NCI-H1694 (cell line): Measurements from ENCODE around the gene SP140.
"Not testable (repeated sequence)": the region's sequence is repeated elsewhere in the genome, so short reads cannot be mapped to it uniquely, and the experiment has no call there.

ENCODE experiments used
- DNase-seq: peaks from one replicate; lab custom pipeline; 2025; lab: John Stamatoyannopoulos, UW

Gene SP140

DNA sequence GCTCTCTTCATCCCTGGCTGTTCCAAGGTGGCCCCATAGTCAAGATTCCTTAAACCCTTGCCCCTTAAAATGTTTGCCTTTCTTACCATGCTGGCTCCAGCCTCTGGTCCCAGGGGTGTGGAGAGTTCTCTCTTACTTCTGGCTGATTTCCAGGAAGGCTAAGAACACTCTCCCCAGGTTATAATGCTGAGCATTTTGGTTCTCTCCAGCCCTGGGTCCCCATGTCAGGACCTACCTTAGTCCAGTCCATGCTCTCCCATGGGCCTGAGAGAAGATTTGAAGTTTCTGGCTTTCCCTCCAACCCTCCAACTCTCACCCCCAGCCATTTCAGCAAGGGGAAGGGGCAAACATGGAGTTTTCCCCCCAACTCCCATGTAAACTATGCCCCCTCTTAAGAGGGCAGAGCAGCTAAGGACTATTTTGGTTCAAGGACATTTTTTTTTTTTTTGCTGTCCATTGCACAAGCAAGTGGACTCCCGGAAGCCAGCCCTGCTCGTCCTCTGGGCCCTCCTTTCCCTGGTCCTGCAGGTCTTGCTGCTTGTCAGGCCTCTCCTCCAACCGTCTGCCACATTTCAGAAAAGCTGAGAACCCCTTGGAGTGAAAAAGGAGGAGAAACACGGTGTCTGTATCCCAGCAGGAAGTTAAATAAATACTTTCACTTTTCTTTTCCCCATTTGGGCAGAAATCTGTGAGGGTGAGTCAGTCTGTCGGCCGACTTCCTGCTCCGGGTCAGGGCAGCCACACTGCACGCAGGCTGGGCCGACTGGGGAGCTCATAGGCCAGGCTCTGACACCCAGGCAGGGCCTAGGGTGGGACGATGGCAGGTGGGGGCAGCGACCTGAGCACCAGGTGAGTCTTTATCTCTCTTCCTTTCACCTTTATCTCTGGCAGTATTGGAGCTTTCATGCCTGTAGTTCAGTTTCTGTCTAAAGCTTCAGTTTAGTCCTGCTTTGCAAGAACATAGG is 101.2 kb downstream of the SP140 start, which contains the start of gene SP140L:
Gene SP140L, plus strand, starts transcription at position 741 of the 965 bp plus-strand sequence. Its CDS starts 77 bp downstream, at position 818.
- DNase-seq: no peak

DNA sequence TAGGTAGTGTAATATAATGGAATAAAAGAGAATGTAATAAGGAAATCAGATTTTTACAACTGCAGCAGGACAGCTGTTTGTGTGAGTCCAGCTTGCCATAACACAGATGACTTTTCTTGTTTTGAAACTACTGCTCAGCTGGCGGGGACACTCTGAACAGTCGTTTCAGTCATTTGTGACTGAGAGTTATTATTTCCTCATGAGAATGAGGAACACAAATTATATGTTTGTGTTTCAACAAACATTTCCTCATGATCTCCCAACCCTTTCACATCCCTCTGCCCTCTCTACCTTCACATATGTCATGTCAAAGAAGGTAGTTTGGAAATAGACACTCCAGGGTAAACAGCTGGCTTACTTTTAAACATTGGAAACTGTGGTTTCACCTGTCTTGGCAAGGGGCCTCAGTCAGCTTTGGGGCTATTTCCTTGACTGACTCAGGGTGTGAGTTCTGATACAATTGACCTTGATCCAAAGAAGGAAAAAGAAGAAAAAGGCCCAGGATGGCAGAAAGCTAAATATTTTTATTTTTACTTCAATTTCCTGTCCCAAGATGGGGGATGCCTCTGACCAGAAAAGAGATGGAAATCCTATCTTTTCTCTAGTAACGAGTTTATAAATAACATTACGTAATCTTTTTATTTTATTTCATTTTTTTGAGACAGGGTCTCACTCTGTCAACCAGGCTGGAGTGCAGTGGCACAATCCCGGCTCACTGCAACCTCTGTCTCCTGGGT is 102.0 kb downstream of the SP140 start:
- no peak for DNase-seq

DNA sequence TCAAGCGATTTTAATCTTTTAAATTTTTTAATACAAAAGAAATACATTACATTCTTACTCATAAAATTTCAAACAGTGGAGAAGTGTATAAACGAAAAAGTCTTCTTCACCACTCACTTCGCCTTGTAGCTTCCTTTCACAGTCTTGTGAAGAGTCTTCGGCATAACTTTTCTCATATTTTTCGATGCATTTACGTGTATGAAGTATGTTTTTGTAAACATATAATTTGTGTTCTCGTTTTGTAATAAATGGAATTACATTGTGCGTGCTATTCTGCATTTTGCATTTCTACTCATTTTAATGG is 102.6 kb downstream of the SP140 start:
- no peak for DNase-seq

- DNase-seq: no peak
Measured at GRCh38 chr2:230329946-230330605, 104.5 kb downstream of the SP140 start.

DNA sequence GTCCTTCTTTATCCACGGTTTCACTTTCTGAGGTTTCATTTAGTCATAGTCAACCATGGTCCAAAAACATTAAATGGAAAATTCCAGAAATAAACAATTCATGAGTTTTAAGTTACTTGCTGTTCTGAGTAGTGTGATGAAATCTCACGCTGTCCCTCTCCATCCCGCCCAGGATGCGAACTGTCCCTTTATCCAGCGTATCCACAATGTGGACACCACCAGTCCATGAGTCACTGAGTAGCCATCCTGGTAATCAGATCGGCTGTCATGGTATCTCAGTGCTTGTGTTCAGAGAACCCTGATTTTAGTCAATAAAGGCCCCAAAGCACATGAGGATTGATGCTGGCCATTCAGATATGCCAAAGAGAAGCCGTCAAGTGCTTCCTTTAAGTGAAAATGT is 105.2 kb downstream of the SP140 start:
- no peak for DNase-seq

- no peak for DNase-seq
Measured at GRCh38 chr2:230335461-230335863, 109.9 kb downstream of the SP140 start.

DNA sequence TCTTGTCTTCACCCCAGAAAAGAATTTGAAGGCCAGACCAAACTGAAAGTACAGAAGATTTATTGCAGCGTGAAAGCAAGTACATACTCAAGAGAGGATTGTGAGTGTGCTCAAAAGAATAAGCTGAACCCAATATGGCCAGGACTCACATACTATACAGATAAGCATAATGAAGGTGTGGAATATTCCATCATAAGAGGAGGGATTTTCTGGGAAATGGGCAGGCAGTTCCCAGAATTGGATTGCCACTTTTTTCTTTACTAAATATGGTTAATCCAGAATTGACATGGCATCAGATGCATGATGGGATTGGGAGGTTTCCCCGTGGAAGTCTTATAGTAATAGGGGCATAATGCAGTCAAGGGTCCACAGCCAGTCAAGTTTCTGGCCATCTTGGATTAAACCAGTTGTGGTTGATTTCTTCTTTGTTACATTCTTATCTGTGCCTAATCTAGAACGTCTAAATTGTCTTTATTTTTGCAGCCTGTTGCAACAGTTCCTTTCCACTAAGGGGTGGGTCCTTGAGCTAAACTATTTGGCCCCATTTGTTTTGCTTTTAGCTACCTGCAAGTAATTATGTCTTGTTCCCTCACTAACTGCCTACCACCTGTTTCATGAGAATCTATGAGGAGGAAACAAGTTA is 110.4 kb downstream of the SP140 start:
- DNase-seq: no peak

DNA sequence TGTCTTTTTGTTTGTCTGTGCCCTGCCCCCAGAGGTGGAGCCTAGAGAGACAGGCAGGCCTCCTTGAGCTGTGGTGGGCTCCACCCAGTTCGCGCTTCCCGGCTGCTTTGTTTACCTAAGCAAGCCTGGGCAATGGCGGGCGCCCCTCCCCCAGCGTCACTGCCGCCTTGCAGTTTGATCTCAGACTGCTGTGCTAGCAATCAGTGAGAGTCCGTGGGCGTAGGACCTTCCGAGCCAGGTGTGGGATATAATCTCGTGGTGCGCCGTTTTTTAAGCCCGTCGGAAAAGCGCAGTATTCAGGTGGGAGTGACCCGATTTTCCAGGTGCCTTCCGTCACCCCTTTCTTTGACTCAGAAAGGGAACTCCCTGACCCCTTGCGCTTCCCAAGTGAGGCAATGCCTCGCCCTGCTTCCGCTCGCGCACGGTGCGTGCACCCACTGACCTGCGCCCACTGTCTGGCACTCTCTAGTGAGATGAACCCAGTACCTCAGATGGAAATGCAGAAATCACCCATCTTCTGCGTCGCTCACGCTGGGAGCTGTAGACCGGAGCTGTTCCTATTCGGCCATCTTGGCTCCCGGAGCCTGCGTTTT is 116.5 kb downstream of the SP140 start:
- not testable (repeated sequence) for DNase-seq

DNA sequence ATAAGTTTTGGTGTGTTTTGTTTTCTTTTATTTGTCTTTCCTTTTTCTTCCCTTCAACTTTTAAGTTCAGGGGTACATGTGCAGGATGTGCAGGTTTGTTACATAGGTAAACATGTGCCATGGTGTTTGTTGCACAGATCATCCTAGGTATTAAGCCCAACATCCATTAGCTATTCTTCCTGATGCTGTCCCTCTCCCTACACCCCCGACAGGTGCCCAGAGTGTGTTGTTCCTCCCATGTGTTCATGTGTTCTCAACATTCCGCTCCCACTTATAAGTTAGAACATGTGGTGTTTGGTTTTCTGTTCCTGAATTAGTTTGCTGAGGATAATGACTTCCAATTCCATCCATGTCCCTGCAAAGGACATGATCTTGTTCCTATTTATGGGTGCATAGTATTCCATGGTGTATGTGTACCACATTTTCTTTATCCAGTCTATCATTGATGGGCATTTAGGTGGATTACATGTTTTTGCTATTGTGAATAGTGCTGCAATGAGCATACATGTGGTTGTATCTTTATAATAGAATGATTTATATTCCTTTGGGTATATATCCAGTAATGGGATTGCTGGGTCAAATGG is 117.6 kb downstream of the SP140 start:
- not testable (repeated sequence) for DNase-seq

DNA sequence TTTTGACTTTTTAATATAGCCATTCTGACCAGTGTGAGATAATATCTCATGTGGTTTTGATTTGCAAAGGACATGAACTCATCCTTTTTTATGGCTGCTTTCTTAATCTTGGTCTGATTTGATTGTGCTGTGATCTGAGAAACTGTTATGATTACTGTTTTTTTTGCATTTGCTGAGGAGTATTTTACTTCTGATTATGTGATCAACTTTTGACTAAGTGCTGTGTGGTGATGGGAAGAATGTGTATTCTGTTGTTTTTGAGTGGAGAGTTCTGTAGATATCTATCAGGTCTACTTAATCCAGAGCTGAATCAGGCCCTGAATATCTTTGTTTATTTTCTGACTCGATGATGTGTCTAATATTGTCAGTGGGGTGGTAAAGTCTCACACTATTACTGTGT is 118.2 kb downstream of the SP140 start:
- no peak for DNase-seq

GRCh38 chr2:230346465-230346864 is 120.9 kb downstream of the SP140 start:
- no peak for DNase-seq

GRCh38 chr2:230346921-230347533 is 121.5 kb downstream of the SP140 start:
- DNase-seq: no peak

- DNase-seq: no peak
Measured at GRCh38 chr2:230347659-230348305, 122.2 kb downstream of the SP140 start.

- DNase-seq: no peak
Measured at GRCh38 chr2:230348787-230349186, 123.3 kb downstream of the SP140 start.

DNA sequence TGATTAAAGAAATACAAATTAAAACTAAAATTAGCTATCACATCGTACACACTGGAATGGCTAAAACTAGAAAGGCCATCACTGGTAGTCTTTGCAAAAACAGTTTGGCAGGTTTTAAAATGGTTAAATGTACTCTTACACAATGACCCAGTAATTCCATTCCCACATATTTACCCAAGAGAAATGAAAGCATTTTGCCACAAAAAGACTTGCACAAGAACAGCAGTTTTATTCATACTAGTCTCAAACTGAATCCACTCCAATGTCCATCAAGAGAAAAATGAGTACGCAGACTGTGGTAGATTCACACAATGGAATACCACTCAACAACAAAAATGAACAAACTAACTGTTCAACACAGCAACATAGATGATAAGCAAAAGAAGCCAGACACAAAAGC is 130.5 kb downstream of the SP140 start:
- DNase-seq: no peak

GRCh38 chr2:230358305-230358704 is 132.8 kb downstream of the SP140 start:
- DNase-seq: no peak

- DNase-seq: no peak
Measured at GRCh38 chr2:230360028-230360427, 134.5 kb downstream of the SP140 start.

DNA sequence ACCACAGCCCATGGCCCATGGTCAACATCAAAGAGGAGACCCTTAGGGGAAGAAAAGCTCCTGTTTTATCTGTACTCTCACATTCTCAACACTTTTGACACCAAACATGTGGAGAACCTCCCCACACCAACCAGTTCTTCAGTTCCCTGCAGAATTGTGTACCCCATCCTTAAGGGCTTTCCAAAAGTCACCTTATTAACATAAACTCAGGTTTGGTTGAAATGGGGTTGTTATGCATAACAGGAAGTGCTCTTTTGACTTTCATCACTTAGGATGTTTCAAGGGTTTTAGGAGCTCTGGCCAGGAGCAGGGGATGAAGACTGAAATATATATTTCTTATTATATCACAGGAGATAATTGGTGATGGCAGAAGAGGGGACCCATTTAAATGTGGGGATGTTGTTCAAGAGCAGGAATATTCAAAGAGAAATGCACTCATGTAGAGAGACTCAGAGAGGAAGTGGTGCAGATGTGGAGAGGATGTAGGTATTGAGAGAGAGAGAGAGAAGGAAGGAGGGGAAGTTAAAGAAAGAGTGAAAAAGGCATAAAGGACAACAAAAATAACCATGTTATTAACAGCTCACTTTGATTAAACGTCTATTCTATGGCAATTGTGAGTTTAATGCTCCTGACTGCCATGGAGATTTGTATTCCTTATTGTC is 136.6 kb downstream of the SP140 start:
- no peak for DNase-seq
